HepG2 (cell line): ENCODE measurements around the gene EIF4G2. TPM values are rescaled to one million over a fixed set of nuclear protein-coding genes. Genes with fewer than 3 reads are reported as not detected.

ENCODE experiments used
- ATAC-seq: fragments of 200-7000 bp; cut with Tn5 transposase; 3 replicates; pipeline ENCODE4 v1.9.1; 2020; ENCODE audit warnings: mild to moderate bottlenecking, moderate library complexity
- BruUV-seq: library from RNA; stranded (reverse); fragments of 400-500 nt; replicated peaks from 2 replicates; lab custom pipeline; 2021; lab: Mats Ljungman, UMichigan
- CTCF ChIA-PET: fragments of 300-600 bp; formaldehyde crosslinking; extraction: SDS; loops from one replicate; lab custom pipeline; 2021; ENCODE audit warnings: low total read pairs, inconsistent platforms, low intra/inter-chr PET ratio; lab: Yijun Ruan, JAX
- POLR2A ChIA-PET: fragments of 350-600 bp; sonication (Branson Sonifier 250); formaldehyde crosslinking; loops from one replicate; lab custom pipeline; 2020; ENCODE audit warnings: antibody characterized with exemption, inconsistent platforms; lab: Yijun Ruan, JAX
- DNase-seq: peaks from one replicate; pipeline ENCODE4 v3.0.0-alpha.2; 2015; ENCODE audit warnings: low spot score
- FAIRE-seq: peaks from 3 replicates; lab custom pipeline; 2011; peaks lifted over from hg19 to GRCh38; lab: Jason Lieb, UNC
- H2AFZ ChIP-seq: one replicate; pipeline ENCODE4 v1.6.1; 2011; ENCODE audit warnings: low read length, inconsistent platforms
- H3K27ac ChIP-seq: fragments of 300-600 bp; 3 replicates; pipeline ENCODE4 v1.8.0; 2011; ENCODE audit warnings: mixed run types, mild to moderate bottlenecking, mixed read lengths, low read length, inconsistent platforms; ENCODE audit not compliant: insufficient read depth; ENCODE audit errors: extremely low read length
- H3K27me3 ChIP-seq, 2 experiments: fragments of 200-600 bp in 1 of 2; 2 replicates in 1 of 2; 3 replicates in 1 of 2; pipeline versions ENCODE4 v1.6.0 to v1.8.0; 2011; ENCODE audit warnings: low read length in 2 of 2, mild to moderate bottlenecking in 2 of 2, moderate library complexity in 2 of 2, inconsistent platforms in 1 of 2; ENCODE audit not compliant: insufficient read depth in 2 of 2, control insufficient read depth in 1 of 2
- H3K36me3 ChIP-seq, 2 experiments: fragments of 200-600 bp in 1 of 2; replicated peaks in 1 of 2; 2 replicates in 1 of 2; 3 replicates in 1 of 2; pipeline versions ENCODE4 v1.5.1 to v1.8.0; 2011; ENCODE audit warnings: low read length in 2 of 2, inconsistent platforms in 1 of 2; ENCODE audit not compliant: insufficient read depth in 2 of 2, control insufficient read depth in 1 of 2
- H3K4me1 ChIP-seq: 2 replicates; pipeline ENCODE4 v1.5.1; 2012; ENCODE audit warnings: low read length, inconsistent platforms; ENCODE audit not compliant: insufficient read depth
- H3K4me2 ChIP-seq: 2 replicates; pipeline ENCODE4 v1.6.0; 2011; ENCODE audit warnings: low read depth, low read length, inconsistent platforms
- H3K4me3 ChIP-seq, 3 experiments: fragments of 200-600 bp in 1 of 3; sonication (generic), shearing (Covaris generic) in 1 of 3; replicated peaks in 1 of 3; 2 replicates each; pipeline ENCODE4 v1.5.1; 2011 to 2016; ENCODE audit warnings: low read length in 3 of 3, inconsistent platforms in 2 of 3, low read depth in 2 of 3, mild to moderate bottlenecking in 2 of 3, control low read depth in 1 of 3, mixed read lengths in 1 of 3; ENCODE audit not compliant: insufficient read depth in 1 of 3
- H3K79me2 ChIP-seq: one replicate; pipeline ENCODE4 v1.6.1; 2011; ENCODE audit warnings: low read length, inconsistent platforms; ENCODE audit not compliant: insufficient read depth
- H3K9ac ChIP-seq: 2 replicates; pipeline ENCODE4 v1.6.0; 2011; ENCODE audit warnings: mild to moderate bottlenecking, low read depth, low read length, inconsistent platforms; ENCODE audit not compliant: insufficient read depth
- H3K9me3 ChIP-seq: 2 replicates; pipeline ENCODE4 v1.5.1; 2012; ENCODE audit warnings: mild to moderate bottlenecking, low read length
- H4K20me1 ChIP-seq: 2 replicates; pipeline ENCODE4 v1.6.0; 2011; ENCODE audit warnings: inconsistent platforms, mild to moderate bottlenecking, low read length, moderate library complexity; ENCODE audit not compliant: insufficient read depth
- CCAR2 ChIP-seq: fragments of 200-400 bp; formaldehyde crosslinking; optimal IDR thresholded peaks from 2 replicates; pipeline ENCODE3; 2018; ENCODE audit warnings: low read depth, mild to moderate bottlenecking, low read length, moderate library complexity
- IKZF4 ChIP-seq: sonication (generic); formaldehyde crosslinking; IDR thresholded peaks from 2 replicates; pipeline ENCODE4 v1.5.1; 2020; ENCODE audit warnings: borderline replicate concordance, mild to moderate bottlenecking, low read depth, missing genetic modification reagents; ENCODE audit errors: not compliant biosample characterization
- IRF1 ChIP-seq: sonication (generic); formaldehyde crosslinking; IDR thresholded peaks from 2 replicates; pipeline ENCODE4 v1.4.0; 2020; ENCODE audit warnings: low read depth, mild to moderate bottlenecking, missing genetic modification reagents
- KDM5A ChIP-seq: fragments of 200-600 bp; sonication (generic); IDR thresholded peaks from 2 replicates; pipeline ENCODE4 v1.7.0; 2018; ENCODE audit warnings: antibody characterized with exemption, mild to moderate bottlenecking, low read length, borderline replicate concordance
- LBX2 ChIP-seq: sonication (generic); formaldehyde crosslinking; IDR thresholded peaks from 2 replicates; pipeline ENCODE4 v1.5.0; 2020; ENCODE audit warnings: missing genetic modification reagents, mild to moderate bottlenecking, borderline replicate concordance
- RORA ChIP-seq: sonication (generic); formaldehyde crosslinking; IDR thresholded peaks from 2 replicates; pipeline ENCODE4 v1.5.0; 2020; ENCODE audit warnings: mild to moderate bottlenecking, missing genetic modification reagents, moderate library complexity
- SAFB2 ChIP-seq: sonication (generic); formaldehyde crosslinking; IDR thresholded peaks from 2 replicates; pipeline ENCODE4 v1.5.1; 2020; ENCODE audit warnings: missing genetic modification reagents, low read depth, mild to moderate bottlenecking, borderline replicate concordance
- SOX6 ChIP-seq, 2 experiments: fragments of 450-650 bp in 1 of 2; sonication (generic) in 1 of 2; formaldehyde crosslinking in 1 of 2; IDR thresholded peaks; 2 replicates each; pipeline versions ENCODE4 v1.4.0 to v1.6.1; 2017 to 2020; ENCODE audit warnings: antibody characterized with exemption in 1 of 2, mild to moderate bottlenecking in 1 of 2, missing genetic modification reagents in 1 of 2
- TCF12 ChIP-seq, 2 experiments: fragments of 450-650 bp in 1 of 2; sonication (generic) in 1 of 2; formaldehyde crosslinking in 1 of 2; IDR thresholded peaks; 2 replicates each; pipeline versions ENCODE4 v1.6.1 to v1.8.0; 2017 to 2022; ENCODE audit warnings: antibody characterized with exemption in 1 of 2, mild to moderate bottlenecking in 1 of 2, missing genetic modification reagents in 1 of 2, moderate library complexity in 1 of 2
- ZNF460 ChIP-seq: sonication (generic); formaldehyde crosslinking; IDR thresholded peaks from 2 replicates; pipeline ENCODE4 v1.5.1; 2020; ENCODE audit warnings: missing genetic modification reagents, mild to moderate bottlenecking, borderline replicate concordance
- ZNF543 ChIP-seq: sonication (generic); formaldehyde crosslinking; IDR thresholded peaks from 2 replicates; pipeline ENCODE4 v1.4.0; 2020; ENCODE audit warnings: mild to moderate bottlenecking, missing genetic modification reagents
- WGBS: methylation state at CpG from one replicate; pipeline ENCODE4 v1.1.6; 2017; ENCODE audit warnings: low lambda C conversion rate; 5-methylcytosine and 5-hydroxymethylcytosine counted together
- in situ Hi-C: cut with HindIII; loops from 2 replicates; pipeline ENCODE4 v1.10.0; 2017; ENCODE audit warnings: low pct_unique_long_range_greater_than_20kb; ENCODE audit not compliant: extremely low pct_ligation_motif_present
- intact Hi-C: fragments of 100-400 bp; cut with micrococcal nuclease; formaldehyde crosslinking; loops from one replicate; pipeline ENCODE4 v1.10.0; 2022; ENCODE audit not compliant: unreplicated experiment
- polyA plus RNA-seq, 8 experiments: library from polyadenylated mRNA; depleted of rRNA in 3 of 8; stranded (reverse) in 7 of 8; unstranded in 1 of 8; fragments of >200 nt; fragmentation: Illumina TruSeq in 4 of 8; extraction: Trizol in 4 of 8; gene quantifications; 2 replicates each; pipeline versions ENCODE4 v1.2.1 to v1.2.3, GENCODE V29; 2011 to 2016; ENCODE audit warnings: low read depth in 4 of 8, missing spikeins in 1 of 8, mixed read lengths in 1 of 8; ENCODE audit not compliant: insufficient read depth in 1 of 8
- total RNA-seq, 5 experiments: library from RNA; depleted of rRNA; stranded (reverse); fragments of >200 nt; fragmentation: Illumina TruSeq; extraction: Trizol; gene quantifications; 2 replicates each; pipeline ENCODE4 v1.2.3, GENCODE V29; 2016; ENCODE audit warnings: low read depth in 1 of 5
- TF ChIP-seq, protein P1 (sequence below): sonication (generic); formaldehyde crosslinking; IDR thresholded peaks from 2 replicates; pipeline ENCODE4 v1.8.1; 2022; ENCODE audit warnings: mild to moderate bottlenecking, missing genetic modification reagents
- TF ChIP-seq, protein P2 (sequence below): sonication (generic); formaldehyde crosslinking; IDR thresholded peaks from 2 replicates; pipeline ENCODE4 v1.4.0; 2020; ENCODE audit warnings: missing genetic modification reagents
- TF ChIP-seq, protein P3 (sequence below): sonication (generic); formaldehyde crosslinking; IDR thresholded peaks from 2 replicates; pipeline ENCODE4 v1.5.0; 2020; ENCODE audit warnings: missing genetic modification reagents

The EIF4G2 gene
- total and polyA plus RNA-seq, 2 of the 13 experiments (the other 11 are each of a cell fraction or from before 2014, with no cell fraction given), result 362 to 546 TPM

GRCh38 chr11:10808235-10808552, 532 bp downstream of the EIF4G2 start (continued):
- TF ChIP-seq, protein P1, sequence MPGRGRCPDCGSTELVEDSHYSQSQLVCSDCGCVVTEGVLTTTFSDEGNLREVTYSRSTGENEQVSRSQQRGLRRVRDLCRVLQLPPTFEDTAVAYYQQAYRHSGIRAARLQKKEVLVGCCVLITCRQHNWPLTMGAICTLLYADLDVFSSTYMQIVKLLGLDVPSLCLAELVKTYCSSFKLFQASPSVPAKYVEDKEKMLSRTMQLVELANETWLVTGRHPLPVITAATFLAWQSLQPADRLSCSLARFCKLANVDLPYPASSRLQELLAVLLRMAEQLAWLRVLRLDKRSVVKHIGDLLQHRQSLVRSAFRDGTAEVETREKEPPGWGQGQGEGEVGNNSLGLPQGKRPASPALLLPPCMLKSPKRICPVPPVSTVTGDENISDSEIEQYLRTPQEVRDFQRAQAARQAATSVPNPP (CRISPR knock-in tag), result no peak
- TF ChIP-seq, protein P2, sequence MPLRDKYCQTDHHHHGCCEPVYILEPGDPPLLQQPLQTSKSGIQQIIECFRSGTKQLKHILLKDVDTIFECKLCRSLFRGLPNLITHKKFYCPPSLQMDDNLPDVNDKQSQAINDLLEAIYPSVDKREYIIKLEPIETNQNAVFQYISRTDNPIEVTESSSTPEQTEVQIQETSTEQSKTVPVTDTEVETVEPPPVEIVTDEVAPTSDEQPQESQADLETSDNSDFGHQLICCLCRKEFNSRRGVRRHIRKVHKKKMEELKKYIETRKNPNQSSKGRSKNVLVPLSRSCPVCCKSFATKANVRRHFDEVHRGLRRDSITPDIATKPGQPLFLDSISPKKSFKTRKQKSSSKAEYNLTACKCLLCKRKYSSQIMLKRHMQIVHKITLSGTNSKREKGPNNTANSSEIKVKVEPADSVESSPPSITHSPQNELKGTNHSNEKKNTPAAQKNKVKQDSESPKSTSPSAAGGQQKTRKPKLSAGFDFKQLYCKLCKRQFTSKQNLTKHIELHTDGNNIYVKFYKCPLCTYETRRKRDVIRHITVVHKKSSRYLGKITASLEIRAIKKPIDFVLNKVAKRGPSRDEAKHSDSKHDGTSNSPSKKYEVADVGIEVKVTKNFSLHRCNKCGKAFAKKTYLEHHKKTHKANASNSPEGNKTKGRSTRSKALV (CRISPR knock-in tag), result no peak
- TF ChIP-seq, protein P3, sequence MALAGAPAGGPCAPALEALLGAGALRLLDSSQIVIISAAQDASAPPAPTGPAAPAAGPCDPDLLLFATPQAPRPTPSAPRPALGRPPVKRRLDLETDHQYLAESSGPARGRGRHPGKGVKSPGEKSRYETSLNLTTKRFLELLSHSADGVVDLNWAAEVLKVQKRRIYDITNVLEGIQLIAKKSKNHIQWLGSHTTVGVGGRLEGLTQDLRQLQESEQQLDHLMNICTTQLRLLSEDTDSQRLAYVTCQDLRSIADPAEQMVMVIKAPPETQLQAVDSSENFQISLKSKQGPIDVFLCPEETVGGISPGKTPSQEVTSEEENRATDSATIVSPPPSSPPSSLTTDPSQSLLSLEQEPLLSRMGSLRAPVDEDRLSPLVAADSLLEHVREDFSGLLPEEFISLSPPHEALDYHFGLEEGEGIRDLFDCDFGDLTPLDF (CRISPR knock-in tag), result no peak
- TF ChIP-seq IKZF4 (CRISPR knock-in tag), result peak; percentile 23
- TF ChIP-seq KDM5A, result peak; percentile 89

DNA sequence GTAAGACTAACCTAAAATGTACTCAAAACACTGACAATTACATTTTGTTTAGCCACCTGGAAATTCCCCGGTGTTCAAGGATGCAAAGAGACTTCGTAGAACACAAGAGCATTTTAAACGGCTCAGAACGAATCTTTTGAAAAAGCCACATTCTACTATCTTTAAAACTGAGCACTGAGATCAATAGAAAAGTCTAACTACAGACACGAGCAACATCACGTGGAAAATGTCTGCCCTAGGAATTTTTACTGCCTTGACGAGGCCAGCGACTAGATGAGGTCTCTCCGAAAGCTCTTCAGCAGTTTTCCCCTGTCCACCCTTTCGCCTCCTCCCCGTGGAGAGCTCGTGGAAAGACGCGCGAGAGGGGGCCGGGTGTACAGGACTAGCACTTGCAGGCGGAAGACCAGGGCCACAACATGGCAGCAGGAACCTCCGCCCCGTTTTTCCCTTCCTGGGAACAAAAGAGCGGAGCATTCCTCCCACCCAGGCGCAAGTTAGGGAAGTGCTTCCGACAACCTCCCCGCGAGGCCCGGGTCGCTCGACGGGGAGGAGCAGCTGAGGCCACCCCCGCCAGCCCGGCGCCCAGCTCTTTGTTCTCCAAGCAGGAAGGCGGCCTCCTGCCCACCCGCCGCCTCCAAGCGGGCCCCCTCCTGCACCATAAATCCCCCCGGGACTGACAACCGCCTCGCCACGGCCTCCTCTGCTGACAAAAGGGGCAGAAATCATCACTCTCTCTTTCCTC, 1.1 kb downstream of the EIF4G2 start:
- peaks cover 46% of the 10 kb centered on the region for H3K79me2 ChIP-seq
- H2AFZ ChIP-seq, result no peak overlapping the region
- in situ Hi-C loops, result loop anchor here (5.0 kb wide), 1 partner anchor 50 kb away; the partner anchor contains the start of gene ZBED5
- no peaks in the 10 kb centered on the region for H3K9me3 ChIP-seq
- ATAC-seq (peak; percentile 1), FAIRE-seq (no peak), DNase-seq (peak; percentile 32)
- ChIA-PET POLR2A (interaction anchor here (0.8 to 4.5 kb wide), 6 partner anchors 9 to 93 kb away, joined by 3 to 130 read pairs (median 38); partner anchors contain the start of genes CTR9 and ZBED5), CTCF (no interaction called here)
- no TSS peak for BruUV-seq
- H4K20me1 ChIP-seq, result peaks cover 3% of the 10 kb centered on the region; the same call in 1 of the 2 replicates
- H3K4me3 ChIP-seq, result peak overlapping the region; percentile 88 to 99 (median 96)
- intact Hi-C loops, result loop anchor here (2.0 to 5.0 kb wide), 3 partner anchors 51 to 520 kb away; partner anchors contain the start of gene ZBED5
- H3K36me3 ChIP-seq, result peaks cover 12 to 44% of the 10 kb centered on the region in 2 experiments
- peak overlapping the region; percentile 99 for H3K9ac ChIP-seq
- peak overlapping the region; percentile 96 for H3K27ac ChIP-seq
- no peaks in the 10 kb centered on the region; a peak in 1 of 5 replicates for H3K27me3 ChIP-seq
- H3K4me1 ChIP-seq, result peaks cover 47% of the 10 kb centered on the region
- WGBS, result 0% methylated on average over 25 of the region's 39 CpGs
- H3K4me2 ChIP-seq, result peak overlapping the region; percentile 76
- TF ChIP-seq LBX2 (0 out of 2 replicates have a peak, but pooled peaks have one; percentile 35), RORA (CRISPR knock-in tag) (no peak), CCAR2 (no peak), IRF1 (no peak), TCF12 (IDR thresholded peaks at IDR 0.05) (no peak), TCF12 (CRISPR knock-in tag; IDR thresholded peaks at IDR 0.05) (no peak), SOX6 (IDR thresholded peaks at IDR 0.05) (no peak), SOX6 (CRISPR knock-in tag; IDR thresholded peaks at IDR 0.05) (peak; percentile 4; the same call in 1 of the 2 replicates), ZNF460 (CRISPR knock-in tag) (no peak), ZNF543 (CRISPR knock-in tag) (no peak), SAFB2 (0 out of 2 replicates have a peak, but pooled peaks have one; percentile 0)
